IMR-90 (cell line): Measurements from ENCODE around the gene SCN8A. TPM values are rescaled to one million over a fixed set of nuclear protein-coding genes. Genes with fewer than 3 reads are reported as not detected.

Experiments used
- ATAC-seq: fragments of 200-7000 bp; cut with Tn5 transposase; 2 replicates; pipeline ENCODE4 v1.9.1; 2020; ENCODE audit warnings: low read depth, mild to moderate bottlenecking, moderate library complexity
- BruUV-seq: library from RNA; stranded (reverse); fragments of 400-500 nt; replicated peaks from 2 replicates; lab custom pipeline; 2021; lab: Mats Ljungman, UMichigan
- CTCF ChIA-PET: fragments of 300-600 bp; formaldehyde crosslinking; extraction: SDS; loops from one replicate; lab custom pipeline; 2021; ENCODE audit warnings: antibody characterized with exemption; lab: Yijun Ruan, JAX
- POLR2A ChIA-PET: fragments of 300-600 bp; sonication (Branson Sonifier 250); formaldehyde crosslinking; loops from one replicate; lab custom pipeline; 2022; ENCODE audit warnings: antibody characterized with exemption; ENCODE audit not compliant: unreplicated experiment; lab: Charles Lee
- DNase-seq: peaks from one replicate; pipeline ENCODE4 v3.0.0; 2013
- H2AFZ ChIP-seq: replicated peaks from 2 replicates; pipeline ENCODE3; 2013; ENCODE audit warnings: low read length, mild to moderate bottlenecking; ENCODE audit not compliant: poor library complexity
- H2AK5ac ChIP-seq: 2 replicates; pipeline ENCODE4 v1.6.1; 2013; ENCODE audit warnings: low read depth, low read length, inconsistent platforms
- H2AK9ac ChIP-seq: replicated peaks from 2 replicates; pipeline ENCODE3; 2013; ENCODE audit warnings: mild to moderate bottlenecking, low read depth, low read length, moderate library complexity; ENCODE audit not compliant: poor library complexity
- H2BK120ac ChIP-seq: 2 replicates; pipeline ENCODE4 v1.6.1; 2013; ENCODE audit warnings: low read depth, low read length, inconsistent platforms
- H2BK15ac ChIP-seq: 3 replicates; pipeline ENCODE4 v1.6.1; 2013; ENCODE audit warnings: low read depth, low read length, inconsistent platforms
- H2BK20ac ChIP-seq: 2 replicates; pipeline ENCODE4 v1.6.1; 2013; ENCODE audit warnings: low read depth, mild to moderate bottlenecking, inconsistent platforms, low read length, moderate library complexity
- H2BK5ac ChIP-seq: 2 replicates; pipeline ENCODE4 v1.6.1; 2013; ENCODE audit warnings: mild to moderate bottlenecking, low read depth, low read length, inconsistent platforms; ENCODE audit not compliant: poor library complexity, severe bottlenecking
- H3K14ac ChIP-seq: replicated peaks from 2 replicates; pipeline ENCODE4 v1.6.1; 2013; ENCODE audit warnings: low read depth, low read length, inconsistent platforms
- H3K18ac ChIP-seq: 2 replicates; pipeline ENCODE4 v1.6.1; 2013; ENCODE audit warnings: low read depth, low read length, control low read depth
- H3K23ac ChIP-seq: 2 replicates; pipeline ENCODE4 v1.6.1; 2013; ENCODE audit warnings: low read depth, low read length, inconsistent platforms
- H3K27ac ChIP-seq: 2 replicates; pipeline ENCODE4 v1.5.1; 2013; ENCODE audit warnings: mild to moderate bottlenecking, control low read depth, low read length; ENCODE audit not compliant: insufficient read depth
- H3K27me3 ChIP-seq: 2 replicates; pipeline ENCODE4 v1.6.1; 2013; ENCODE audit warnings: low read length; ENCODE audit not compliant: control insufficient read depth, insufficient read depth
- H3K36me3 ChIP-seq: 2 replicates; pipeline ENCODE4 v1.6.1; 2013; ENCODE audit warnings: low read length, mixed read lengths; ENCODE audit not compliant: control insufficient read depth, insufficient read depth
- H3K4ac ChIP-seq: 2 replicates; pipeline ENCODE4 v1.6.1; 2013; ENCODE audit warnings: low read depth, low read length, inconsistent platforms
- H3K4me1 ChIP-seq: 2 replicates; pipeline ENCODE4 v1.6.1; 2013; ENCODE audit warnings: low read length, mixed read lengths; ENCODE audit not compliant: control insufficient read depth, insufficient read depth
- H3K4me2 ChIP-seq: 2 replicates; pipeline ENCODE4 v1.6.1; 2013; ENCODE audit warnings: low read depth, mild to moderate bottlenecking, control low read depth, low read length, moderate library complexity
- H3K4me3 ChIP-seq: 2 replicates; pipeline ENCODE4 v1.5.1; 2013; ENCODE audit warnings: low read depth, mild to moderate bottlenecking, control low read depth, low read length, moderate library complexity; ENCODE audit not compliant: insufficient read depth
- H3K56ac ChIP-seq: 2 replicates; pipeline ENCODE4 v1.6.1; 2013; ENCODE audit warnings: low read length, inconsistent platforms; ENCODE audit not compliant: insufficient read depth; ENCODE audit errors: extremely low read depth
- H3K79me1 ChIP-seq, 2 experiments: 2 replicates each; pipeline ENCODE4 v1.6.1; 2013; ENCODE audit warnings: low read length in 2 of 2, inconsistent platforms in 1 of 2, low read depth in 1 of 2
- H3K9ac ChIP-seq: 2 replicates; pipeline ENCODE4 v1.6.1; 2013; ENCODE audit warnings: low read depth, low read length, control low read depth
- H3K9me1 ChIP-seq: 2 replicates; pipeline ENCODE4 v1.6.1; 2013; ENCODE audit warnings: low read length, inconsistent platforms; ENCODE audit not compliant: insufficient read depth
- H3K9me3 ChIP-seq: 2 replicates; pipeline ENCODE4 v1.6.1; 2013; ENCODE audit warnings: low read length; ENCODE audit not compliant: control insufficient read depth, insufficient read depth
- H4K20me1 ChIP-seq: 2 replicates; pipeline ENCODE4 v1.6.1; 2013; ENCODE audit warnings: low read length, inconsistent platforms; ENCODE audit not compliant: insufficient read depth
- H4K5ac ChIP-seq: 2 replicates; pipeline ENCODE4 v1.6.1; 2013; ENCODE audit warnings: mild to moderate bottlenecking, low read depth, low read length, control low read depth
- H4K8ac ChIP-seq, 2 experiments: 2 replicates each; pipeline ENCODE4 v1.6.1; 2013; ENCODE audit warnings: low read depth in 2 of 2, low read length in 2 of 2, control low read depth in 1 of 2, inconsistent platforms in 1 of 2
- H4K91ac ChIP-seq: 2 replicates; pipeline ENCODE4 v1.6.1; 2013; ENCODE audit warnings: low read depth, low read length, inconsistent platforms; ENCODE audit not compliant: insufficient read depth
- BHLHE40 ChIP-seq: fragments of 150-350 bp; IDR thresholded peaks from 2 replicates; pipeline ENCODE4 v1.6.1; 2016; ENCODE audit warnings: mild to moderate bottlenecking, low read depth, low read length
- CEBPB ChIP-seq: IDR thresholded peaks from 2 replicates; pipeline ENCODE4 v1.6.1; 2012; ENCODE audit warnings: low read depth, low read length, improper control_type of control experiment
- CHD1 ChIP-seq: IDR thresholded peaks from 2 replicates; pipeline ENCODE4 v1.6.1; 2012; ENCODE audit warnings: low read depth, low read length, improper control_type of control experiment
- CTCF ChIP-seq: conservative IDR thresholded peaks from 2 replicates; pipeline ENCODE4 v1.5.1; 2012; ENCODE audit warnings: mild to moderate bottlenecking, low read depth, low read length, improper control_type of control experiment
- FOS ChIP-seq: fragments of 150-350 bp; IDR thresholded peaks from 2 replicates; pipeline ENCODE4 v1.6.1; 2016; ENCODE audit warnings: low read depth, low read length
- MAFK ChIP-seq: IDR thresholded peaks from 2 replicates; pipeline ENCODE4 v1.6.1; 2012; ENCODE audit warnings: low read depth, low read length, improper control_type of control experiment
- MAZ ChIP-seq: IDR thresholded peaks from 2 replicates; pipeline ENCODE4 v1.6.1; 2012; ENCODE audit warnings: low read depth, mild to moderate bottlenecking, low read length, improper control_type of control experiment, moderate library complexity, borderline replicate concordance
- MXI1 ChIP-seq: IDR thresholded peaks from 2 replicates; pipeline ENCODE4 v1.6.1; 2012; ENCODE audit warnings: low read depth, mild to moderate bottlenecking, low read length, moderate library complexity, borderline replicate concordance
- NFE2L2 ChIP-seq: fragments of 150-350 bp; IDR thresholded peaks from 2 replicates; pipeline ENCODE4 v1.6.1; 2016; ENCODE audit warnings: low read depth, mild to moderate bottlenecking, low read length
- POLR2A ChIP-seq: IDR thresholded peaks from 2 replicates; pipeline ENCODE4 v1.6.1; 2012; ENCODE audit warnings: mild to moderate bottlenecking, low read depth, low read length
- RAD21 ChIP-seq: IDR thresholded peaks from 2 replicates; pipeline ENCODE4 v1.6.1; 2012; ENCODE audit warnings: low read length, improper control_type of control experiment
- RCOR1 ChIP-seq: IDR thresholded peaks from 2 replicates; pipeline ENCODE4 v1.6.1; 2012; ENCODE audit warnings: mild to moderate bottlenecking, low read length, improper control_type of control experiment; ENCODE audit not compliant: insufficient replicate concordance
- RFX5 ChIP-seq: IDR thresholded peaks from 2 replicates; pipeline ENCODE4 v1.8.0; 2012; ENCODE audit warnings: low read depth, mild to moderate bottlenecking, low read length, moderate library complexity
- SMC3 ChIP-seq: fragments of 150-350 bp; IDR thresholded peaks from 2 replicates; pipeline ENCODE4 v1.6.1; 2016; ENCODE audit warnings: low read depth, mild to moderate bottlenecking, antibody characterized with exemption, low read length, moderate library complexity
- WGBS, 2 experiments: methylation state at CpG; one replicate each; pipeline versions ENCODE4 v1.1.5 to v1.1.7; 2013; ENCODE audit warnings: missing lambda C conversion rate in 2 of 2; ENCODE audit not compliant: insufficient read length in 1 of 2; ENCODE audit errors: extremely low coverage in 2 of 2; 5-methylcytosine and 5-hydroxymethylcytosine counted together
- dilution Hi-C: fragments of 300-500 bp; cut with HindIII; formaldehyde crosslinking; loops from one replicate; pipeline ENCODE4 v1.14.3; 2018; ENCODE audit warnings: low sequenced_read_pairs; ENCODE audit not compliant: unreplicated experiment
- in situ Hi-C: fragments of 300-500 bp; cut with MboI; formaldehyde crosslinking; loops from 3 replicates; pipeline ENCODE4 v1.14.3; 2019; ENCODE audit warnings: low sequenced_read_pairs, inconsistent platforms, mixed read lengths
- intact Hi-C: fragments of 100-400 bp; cut with micrococcal nuclease; formaldehyde crosslinking; loops from 2 replicates; pipeline ENCODE4 v1.10.0; 2022
- polyA plus RNA-seq, 3 experiments: library from polyadenylated mRNA; depleted of rRNA; stranded (reverse); fragments of >200 nt; gene quantifications; 2 replicates each; pipeline ENCODE4 v1.2.3, GENCODE V29; 2012; ENCODE audit warnings: low replicate concordance in 1 of 3
- total RNA-seq: library from RNA; depleted of rRNA; stranded (reverse); fragments of >200 nt; gene quantifications from 2 replicates; pipeline ENCODE4 v1.2.3, GENCODE V29; 2012
- TF ChIP-seq, protein P1 (sequence below): fragments of 150-350 bp; IDR thresholded peaks from 2 replicates; pipeline ENCODE4 v1.6.1; 2017; ENCODE audit warnings: mild to moderate bottlenecking, antibody characterized with exemption, low read length, low read depth
- TF ChIP-seq, protein P2 (sequence below): fragments of 150-350 bp; IDR thresholded peaks from 2 replicates; pipeline ENCODE4 v1.6.1; 2016; ENCODE audit warnings: low read depth, mild to moderate bottlenecking, low read length, moderate library complexity, borderline replicate concordance

SCN8A gene
- total and polyA plus RNA-seq, 2 of the 4 experiments (the other 2 are of a cell fraction), result 6.9 to 19.7 TPM

DNA sequence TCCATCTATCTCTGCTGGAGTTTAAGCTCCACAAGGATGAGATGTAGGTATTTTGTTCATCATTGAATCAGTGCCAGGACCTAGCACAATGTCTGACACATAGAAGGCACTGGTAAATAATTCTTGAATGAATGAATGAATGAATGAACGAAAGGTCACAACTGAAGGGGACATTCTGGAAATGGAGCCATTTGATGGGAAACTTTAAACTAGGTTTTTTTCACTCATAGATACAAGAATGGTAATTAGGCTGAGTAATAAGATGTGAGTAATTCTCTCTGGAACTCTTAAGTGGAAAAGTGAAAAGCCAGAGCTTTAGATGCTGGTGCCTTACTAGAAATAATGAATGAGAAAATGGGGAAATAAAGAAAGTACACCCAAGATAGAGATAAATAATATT, 44.3 kb downstream of the SCN8A start:
- no peak overlapping the region for H3K23ac ChIP-seq
- intact Hi-C loops, result no loop called here
- H3K18ac ChIP-seq, result no peak overlapping the region
- WGBS, 2 experiments, result no CpG with 5 or more reads among the region's 1 CpG
- no peak overlapping the region for H2AFZ ChIP-seq
- no TSS peak for BruUV-seq
- no peak for ATAC-seq
- H3K36me3 ChIP-seq, result no peaks in the 10 kb centered on the region
- POLR2A ChIA-PET, result no interaction called here
- H2BK120ac ChIP-seq, result no peak overlapping the region
- CTCF ChIA-PET, result no interaction called here
- H3K4me2 ChIP-seq, result no peak overlapping the region
- H2BK20ac ChIP-seq, result no peak overlapping the region
- H3K79me1 ChIP-seq, result peaks cover 21 to 47% of the 10 kb centered on the region in 2 experiments; a peak in 3 of 4 replicates
- no peak overlapping the region for H2AK9ac ChIP-seq
- peaks cover 10% of the 10 kb centered on the region for H3K9me1 ChIP-seq
- in situ Hi-C loops, result no loop called here
- no peak overlapping the region for H2BK5ac ChIP-seq
- peaks cover 1% of the 10 kb centered on the region; the same call in 1 of the 2 replicates for H3K9me3 ChIP-seq
- H4K20me1 ChIP-seq, result peaks cover 11% of the 10 kb centered on the region; the same call in 1 of the 2 replicates
- H3K4me3 ChIP-seq, result no peak overlapping the region
- no peak overlapping the region; the same call in 1 of the 2 replicates for H2AK5ac ChIP-seq
- H4K8ac ChIP-seq, result no peak overlapping the region
- H3K9ac ChIP-seq, result no peak overlapping the region
- no peak overlapping the region for H3K56ac ChIP-seq
- DNase-seq, result peak; percentile 20
- peaks cover 4% of the 10 kb centered on the region; the same call in 1 of the 2 replicates for H3K4me1 ChIP-seq
- H2BK15ac ChIP-seq, result no peak overlapping the region
- TF ChIP-seq POLR2A (no peak), NFE2L2 (no peak), MAZ (no peak), SMC3 (no peak), FOS (no peak), CTCF (no peak), BHLHE40 (no peak), RAD21 (no peak), RCOR1 (no peak), MAFK (no peak), CHD1 (no peak), RFX5 (no peak), MXI1 (no peak), CEBPB (no peak)
- TF ChIP-seq, protein P1, sequence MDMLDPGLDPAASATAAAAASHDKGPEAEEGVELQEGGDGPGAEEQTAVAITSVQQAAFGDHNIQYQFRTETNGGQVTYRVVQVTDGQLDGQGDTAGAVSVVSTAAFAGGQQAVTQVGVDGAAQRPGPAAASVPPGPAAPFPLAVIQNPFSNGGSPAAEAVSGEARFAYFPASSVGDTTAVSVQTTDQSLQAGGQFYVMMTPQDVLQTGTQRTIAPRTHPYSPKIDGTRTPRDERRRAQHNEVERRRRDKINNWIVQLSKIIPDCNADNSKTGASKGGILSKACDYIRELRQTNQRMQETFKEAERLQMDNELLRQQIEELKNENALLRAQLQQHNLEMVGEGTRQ, result no peak
- TF ChIP-seq, protein P2, sequence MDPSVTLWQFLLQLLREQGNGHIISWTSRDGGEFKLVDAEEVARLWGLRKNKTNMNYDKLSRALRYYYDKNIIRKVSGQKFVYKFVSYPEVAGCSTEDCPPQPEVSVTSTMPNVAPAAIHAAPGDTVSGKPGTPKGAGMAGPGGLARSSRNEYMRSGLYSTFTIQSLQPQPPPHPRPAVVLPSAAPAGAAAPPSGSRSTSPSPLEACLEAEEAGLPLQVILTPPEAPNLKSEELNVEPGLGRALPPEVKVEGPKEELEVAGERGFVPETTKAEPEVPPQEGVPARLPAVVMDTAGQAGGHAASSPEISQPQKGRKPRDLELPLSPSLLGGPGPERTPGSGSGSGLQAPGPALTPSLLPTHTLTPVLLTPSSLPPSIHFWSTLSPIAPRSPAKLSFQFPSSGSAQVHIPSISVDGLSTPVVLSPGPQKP, result no peak
- H3K4ac ChIP-seq, result no peak overlapping the region
- H4K91ac ChIP-seq, result no peak overlapping the region
- no peaks in the 10 kb centered on the region for H3K27me3 ChIP-seq
- H3K27ac ChIP-seq, result no peak overlapping the region
- no peak overlapping the region for H4K5ac ChIP-seq
- dilution Hi-C loops, result no loop called here
- no peak overlapping the region for H3K14ac ChIP-seq
